SK-N-MC (cell line): Measurements from ENCODE around the gene PSMG1.

ENCODE experiments used
- EZH2 ChIP-seq: fragments of 200-600 bp; sonication (generic); IDR thresholded peaks from one replicate; pipeline ENCODE4 v1.6.1; 2017; ENCODE audit warnings: antibody characterized with exemption
- FOXP2 ChIP-seq: optimal IDR thresholded peaks from 2 replicates; pipeline ENCODE3; 2011; ENCODE audit warnings: mild to moderate bottlenecking, moderate library complexity; ENCODE audit not compliant: insufficient read depth; ENCODE audit errors: extremely low read length, control extremely low read depth
- POLR2AphosphoS5 ChIP-seq: IDR thresholded peaks from 2 replicates; pipeline ENCODE4 v1.6.1; 2012; ENCODE audit warnings: mild to moderate bottlenecking, low read depth, low read length, borderline replicate concordance

DNA sequence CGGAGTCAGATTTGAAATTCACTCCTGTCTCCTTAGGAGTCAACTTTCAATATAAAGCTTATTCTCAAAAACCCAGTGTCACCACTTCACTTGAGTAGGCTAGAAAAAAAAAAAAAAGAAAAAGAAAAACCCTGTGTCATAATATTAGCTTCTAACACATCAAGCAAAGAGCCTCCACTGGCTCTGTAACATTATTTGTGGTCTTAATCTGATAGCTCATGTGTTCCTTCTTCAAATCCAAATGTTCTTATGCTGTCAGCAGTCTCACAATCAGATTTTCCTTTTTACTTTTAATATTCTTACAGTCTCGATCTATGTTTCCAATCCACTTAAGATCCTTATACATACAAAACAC is 26.1 kb upstream of the PSMG1 start:
- TF ChIP-seq POLR2AphosphoS5 (no peak), EZH2 (no peak), FOXP2 (no peak)
